HG03139 (cell line): ENCODE data around the gene TWIST2.

Experiments used
- ATAC-seq: cut with Tn5 transposase; IDR thresholded peaks from one replicate; pipeline ENCODE4 v1.9.1; 2021; ENCODE audit not compliant: unreplicated experiment

The TWIST2 gene

DNA sequence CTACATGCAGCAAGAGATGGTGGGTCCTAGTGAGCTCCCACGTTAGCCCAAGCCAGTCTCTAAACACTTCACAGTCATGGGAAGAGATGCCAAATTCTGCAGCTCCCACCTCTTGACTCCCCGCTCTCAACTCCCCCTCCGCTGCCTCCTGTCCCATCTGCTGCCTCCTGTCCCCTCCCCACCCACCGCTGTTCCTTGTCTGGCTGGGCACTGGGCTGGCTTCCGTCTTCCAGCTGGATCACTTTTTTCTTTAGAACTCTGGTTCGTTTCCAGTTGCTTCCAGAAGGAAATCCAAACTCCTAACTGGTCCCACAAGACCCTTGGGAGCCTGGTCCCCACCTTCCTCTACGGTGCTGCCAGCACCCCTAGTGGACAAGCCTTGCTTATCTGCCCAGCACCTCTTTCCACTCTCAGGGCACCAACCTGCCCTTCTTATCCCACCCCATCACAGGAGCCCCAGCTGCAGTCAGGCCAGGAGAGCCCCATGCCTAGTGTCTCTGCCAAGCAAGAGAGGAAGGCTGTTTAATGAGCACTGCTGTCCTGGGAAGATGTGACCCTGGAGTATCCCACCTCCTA, 12.1 kb upstream of the TWIST2 start:
- ATAC-seq: no peak

DNA sequence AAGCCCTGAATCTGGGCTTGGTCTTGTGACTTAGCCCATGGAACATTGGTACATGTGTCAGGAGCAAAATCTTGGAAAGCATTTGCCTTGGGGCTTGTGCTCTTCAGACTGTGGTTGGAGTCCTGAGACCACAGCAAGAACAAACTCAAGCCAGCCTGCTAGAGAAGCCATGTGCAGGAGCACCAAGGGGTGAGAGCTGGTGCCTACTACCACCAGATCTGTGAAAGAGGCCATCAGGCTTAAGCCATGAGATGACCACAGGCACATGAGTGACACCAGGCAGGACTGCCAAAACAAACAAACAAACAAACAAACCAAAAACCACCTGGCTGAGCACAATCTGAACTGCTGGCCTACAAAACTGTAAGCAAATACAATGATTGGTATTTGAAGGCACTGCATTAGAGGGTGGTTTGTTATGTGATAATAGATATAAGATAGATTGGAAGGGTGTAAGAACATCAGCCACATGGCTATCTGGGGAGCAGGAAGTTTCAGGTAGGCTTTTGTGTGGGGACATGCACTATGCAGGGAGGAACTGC, 9.0 kb upstream of the TWIST2 start:
- ATAC-seq: no peak

DNA sequence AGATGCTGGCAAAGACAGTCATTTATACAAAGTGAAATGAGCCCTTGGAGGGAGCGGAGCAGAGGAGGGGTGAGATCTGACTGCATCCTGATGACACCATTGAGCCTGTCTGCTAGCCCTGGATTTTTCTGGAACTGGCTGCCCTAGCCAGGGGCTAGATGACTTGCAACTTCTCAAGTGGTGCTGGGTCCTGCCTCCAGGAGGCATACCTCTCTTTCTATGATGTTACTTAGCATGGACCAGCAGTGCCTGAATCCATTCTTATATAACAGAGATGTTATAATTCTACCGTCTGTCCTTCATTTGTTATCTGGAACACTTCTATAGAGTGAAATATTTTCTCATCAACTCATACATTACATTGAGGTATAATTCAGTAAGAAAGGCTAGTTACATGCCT, 8.5 kb upstream of the TWIST2 start:
- ATAC-seq: no peak

DNA sequence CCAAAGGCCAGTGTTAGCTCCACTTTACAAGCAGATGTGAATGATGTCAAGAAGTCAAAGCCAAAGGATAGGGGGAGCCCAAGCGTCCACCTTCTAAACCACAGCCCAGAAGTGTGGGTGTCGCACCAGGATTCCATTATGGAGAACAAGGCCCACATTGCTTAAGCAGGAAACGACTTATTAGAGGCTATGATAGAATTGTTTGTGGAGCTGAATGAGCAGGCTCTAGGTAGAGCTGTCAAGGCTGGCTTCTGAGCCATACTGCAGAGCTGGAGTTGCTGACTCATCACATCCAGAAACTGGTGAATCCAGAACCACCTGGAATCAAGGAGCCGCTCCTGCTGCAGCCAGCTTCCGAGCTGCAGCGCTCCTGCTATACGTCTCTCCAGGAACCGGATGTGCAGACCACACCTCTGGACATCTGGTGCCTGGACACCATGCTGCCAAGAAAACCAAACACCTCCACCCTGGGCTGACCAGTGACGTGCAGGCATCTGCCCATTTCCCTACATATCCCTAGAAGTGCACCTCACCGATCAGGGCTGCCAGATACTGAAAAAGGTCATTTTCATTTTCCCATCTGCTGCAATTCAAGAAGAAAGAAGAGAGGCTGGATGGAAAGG, 6.2 kb upstream of the TWIST2 start:
- no peak for ATAC-seq

DNA sequence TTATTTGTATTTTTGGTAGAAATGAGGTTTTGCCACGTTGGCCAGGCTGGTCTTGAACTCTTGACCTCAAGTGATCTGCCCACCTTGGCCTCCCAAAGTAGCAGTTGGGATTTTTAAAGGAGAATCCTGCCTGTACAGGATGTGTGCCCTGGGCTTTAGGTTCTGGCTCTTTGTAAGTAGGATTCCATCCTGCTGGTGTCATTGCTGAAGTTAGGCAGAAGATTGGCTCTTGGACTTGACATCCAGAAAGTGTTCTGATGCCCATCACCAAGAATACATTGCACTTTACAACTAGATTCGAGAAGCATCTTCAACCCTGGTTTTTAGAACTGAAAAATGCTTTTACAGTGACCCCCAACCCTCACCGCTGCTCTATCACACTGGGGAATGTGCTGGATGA, 4.4 kb upstream of the TWIST2 start:
- ATAC-seq: no peak

DNA sequence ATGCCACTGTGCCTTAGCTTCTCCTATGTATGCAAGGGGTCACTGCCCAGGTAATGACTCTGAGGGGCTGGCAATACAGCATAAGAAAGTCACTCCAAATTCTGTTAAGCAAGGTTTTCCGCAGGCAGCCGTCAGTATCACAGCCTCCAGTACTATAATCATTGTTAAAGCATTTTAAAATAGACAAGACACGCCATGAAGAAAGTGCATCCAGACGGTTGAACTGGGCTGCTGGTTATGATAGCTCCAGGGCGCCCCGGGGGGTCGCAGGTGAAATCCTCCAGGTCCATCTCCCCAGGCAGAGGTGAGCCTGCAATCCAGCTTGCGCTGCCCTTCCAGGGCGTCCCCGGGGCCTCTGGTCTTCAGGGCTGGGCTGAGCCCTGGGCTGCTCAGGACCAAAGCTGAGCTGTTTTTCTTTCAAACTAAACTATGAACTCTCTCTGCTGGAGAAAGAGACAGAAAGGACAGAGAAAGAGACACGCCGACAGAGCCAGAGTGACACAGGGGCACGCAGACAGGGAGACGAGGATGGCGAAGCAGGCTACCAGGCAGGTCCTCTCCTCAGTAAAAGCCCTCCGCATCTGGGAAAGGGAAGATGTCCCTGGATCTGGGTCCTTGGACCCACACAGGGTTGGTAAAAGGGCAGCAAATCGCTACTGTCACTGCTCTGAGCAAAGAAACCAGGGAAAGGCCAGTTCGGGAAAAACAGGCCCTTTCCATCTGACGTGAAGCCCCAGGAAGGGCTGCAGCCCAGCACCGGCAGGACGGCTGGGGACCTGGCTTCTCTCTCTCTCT, 2.1 kb upstream of the TWIST2 start:
- ATAC-seq: no peak

DNA sequence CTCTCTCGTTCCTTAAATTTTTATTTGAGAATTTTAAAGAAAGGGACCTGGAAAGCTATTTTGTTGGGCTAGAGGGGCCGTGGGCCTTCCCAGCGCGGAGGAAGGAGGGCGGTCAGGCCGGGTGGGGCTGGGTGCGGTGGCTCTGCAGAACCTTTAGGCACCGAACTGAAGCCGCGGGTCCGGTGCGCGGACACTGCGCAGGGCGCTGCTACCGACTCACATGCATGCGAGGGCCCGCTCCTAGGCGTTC, 1.6 kb upstream of the TWIST2 start:
- ATAC-seq: no peak

DNA sequence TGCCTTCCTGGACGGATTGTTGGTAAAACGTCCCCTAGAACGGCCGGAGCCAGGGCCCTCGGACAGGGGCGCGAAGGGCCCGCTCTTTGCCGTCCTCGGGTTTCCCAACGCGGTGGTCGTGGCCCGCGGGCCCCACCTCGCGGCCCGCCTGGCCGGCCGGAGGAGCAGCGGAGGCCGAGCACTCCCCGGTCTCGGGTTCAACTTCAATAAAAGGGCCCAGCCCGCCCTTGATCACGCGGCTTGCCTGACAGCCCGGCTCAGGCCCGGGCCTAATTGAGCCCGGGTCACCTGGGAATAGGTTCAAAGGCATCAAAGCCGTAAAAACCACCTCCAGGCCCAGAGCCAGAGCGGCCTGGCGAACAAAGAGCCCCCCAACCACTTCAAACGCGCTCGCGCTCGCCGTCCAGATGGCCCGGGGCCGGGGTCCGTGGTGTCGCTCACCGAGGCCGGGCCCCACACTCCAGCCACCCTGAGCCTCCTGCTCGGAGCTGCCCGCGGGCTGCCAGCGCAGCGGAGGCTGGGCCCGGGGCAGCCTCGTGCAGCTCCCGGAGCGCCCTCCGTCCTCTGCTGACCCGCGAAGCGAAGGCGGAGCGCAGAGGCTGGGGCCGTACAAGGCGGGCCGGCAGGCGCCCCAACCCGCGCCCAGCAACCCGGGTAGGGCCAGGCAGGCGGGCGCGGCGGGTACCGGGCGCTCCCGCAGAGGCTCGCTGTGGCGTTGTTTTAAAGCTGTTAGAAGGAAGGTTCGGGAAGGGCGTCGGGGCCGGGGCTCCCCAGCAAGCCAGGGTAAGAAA, 1.1 kb upstream of the TWIST2 start:
- no peak for ATAC-seq

DNA sequence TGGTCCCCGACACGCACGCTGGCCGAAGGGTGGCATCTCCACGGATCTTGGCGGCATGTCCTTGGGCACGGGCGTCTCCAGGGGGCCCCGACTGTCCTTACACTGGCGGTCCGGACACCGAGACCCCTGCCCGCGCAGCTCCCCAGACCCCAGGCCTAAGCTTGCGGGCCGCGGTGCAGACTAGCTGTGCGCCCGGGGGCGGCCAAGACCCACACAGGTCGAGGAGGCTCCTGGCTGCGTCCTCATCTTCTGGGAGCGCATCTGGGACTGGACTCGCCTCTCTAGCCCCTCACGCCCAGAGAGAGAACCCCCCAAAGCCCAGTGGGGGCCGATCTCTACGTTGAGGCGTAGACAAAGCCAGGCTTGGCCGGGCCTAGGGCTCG, 475 bp upstream of the TWIST2 start:
- no peak for ATAC-seq

DNA sequence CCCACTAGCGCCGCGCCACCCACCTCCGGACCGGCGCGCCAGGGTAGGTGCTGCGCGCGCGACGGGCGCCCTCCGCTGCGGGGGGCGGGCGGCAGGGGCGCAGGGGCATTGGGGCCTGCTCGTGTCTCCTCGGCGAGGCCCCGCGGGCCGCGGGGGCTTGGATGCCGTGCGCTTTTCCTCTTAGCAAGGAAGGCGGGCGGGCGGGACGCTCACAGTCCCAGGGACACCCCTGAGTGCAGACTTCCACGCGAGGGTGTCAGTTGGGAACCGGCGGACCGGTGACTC, 748 bp downstream of the TWIST2 start:
- ATAC-seq: no peak

DNA sequence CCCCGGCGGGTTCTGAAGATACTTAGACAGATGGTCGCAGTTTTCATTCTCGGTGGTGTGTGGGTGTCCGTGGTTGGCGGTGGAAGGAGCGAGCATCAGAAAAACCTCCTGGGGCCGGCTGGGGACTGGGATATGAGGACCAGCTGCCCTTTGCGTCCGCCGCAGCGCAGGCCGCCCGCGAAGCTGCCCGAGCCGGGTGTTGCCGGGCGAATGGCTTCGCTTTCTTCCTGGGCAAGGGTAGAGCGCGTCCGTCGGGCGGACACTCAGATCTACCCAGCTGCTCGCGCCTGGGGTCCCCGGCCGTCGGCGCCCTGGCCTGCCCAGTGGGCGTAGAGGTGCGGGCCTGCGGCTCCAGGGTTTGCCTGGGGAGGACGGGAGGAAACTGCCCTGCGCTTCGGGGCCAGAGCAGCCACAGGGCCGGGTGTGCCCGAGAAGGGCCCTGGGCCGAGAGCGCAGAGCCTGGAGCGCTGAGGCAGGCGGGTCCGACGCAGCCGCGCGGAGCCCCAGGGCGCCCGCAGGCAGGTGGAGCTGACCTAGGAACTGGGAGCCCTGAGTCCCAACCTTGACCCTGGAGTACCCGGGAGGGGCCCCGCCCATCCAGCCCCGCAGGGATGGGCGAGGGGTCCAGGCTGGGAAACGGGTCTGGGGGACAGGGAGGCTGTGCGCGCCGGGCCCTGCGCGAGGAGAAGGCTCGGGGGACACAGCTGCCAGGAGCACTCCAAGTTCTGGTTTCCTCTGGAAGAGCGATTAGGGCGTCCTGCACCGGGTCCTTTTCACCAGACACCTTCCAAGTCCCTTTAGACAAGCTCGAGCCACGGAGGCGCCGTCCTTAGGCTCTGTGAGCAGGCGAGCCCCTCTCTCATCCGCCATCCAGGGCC, 1.3 kb downstream of the TWIST2 start:
- no peak for ATAC-seq

DNA sequence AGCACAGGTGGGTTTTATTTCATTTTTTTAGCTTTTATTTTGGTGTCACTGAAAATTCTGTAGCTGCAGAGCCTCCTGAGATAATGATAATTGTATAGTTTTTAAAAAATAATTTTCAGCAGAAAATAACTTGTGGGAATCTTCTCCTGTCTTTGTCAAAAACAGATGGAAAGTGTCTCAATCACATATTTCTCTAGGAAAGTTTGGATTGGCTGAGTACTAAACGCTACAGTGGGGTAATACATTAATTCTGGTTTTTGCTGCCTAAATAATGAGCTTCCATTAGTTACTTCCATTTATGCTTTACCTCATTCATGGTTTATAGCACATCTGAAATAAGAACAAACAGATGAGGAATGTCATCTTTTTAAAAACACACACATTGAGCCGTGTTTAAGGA, 2.2 kb downstream of the TWIST2 start:
- ATAC-seq: no peak

DNA sequence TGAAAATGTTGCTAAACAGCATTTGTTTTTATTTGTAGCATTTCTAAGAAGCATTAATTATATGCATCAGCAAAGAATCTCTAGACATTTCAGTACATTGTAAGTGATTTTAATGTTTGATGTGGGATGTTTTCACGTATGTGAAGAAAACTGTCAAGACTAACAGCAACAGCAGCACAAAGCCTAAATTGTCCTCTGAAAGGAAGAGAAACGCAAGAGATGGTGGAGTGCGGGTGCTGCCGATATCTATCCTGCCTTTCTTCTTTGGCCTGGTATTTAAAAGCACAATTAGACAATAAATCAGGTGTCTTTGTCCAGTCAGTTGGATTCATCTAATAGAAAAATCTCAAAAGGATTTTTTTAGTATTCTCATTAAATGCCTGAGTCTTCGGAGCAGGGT, 3.1 kb downstream of the TWIST2 start:
- ATAC-seq: no peak

DNA sequence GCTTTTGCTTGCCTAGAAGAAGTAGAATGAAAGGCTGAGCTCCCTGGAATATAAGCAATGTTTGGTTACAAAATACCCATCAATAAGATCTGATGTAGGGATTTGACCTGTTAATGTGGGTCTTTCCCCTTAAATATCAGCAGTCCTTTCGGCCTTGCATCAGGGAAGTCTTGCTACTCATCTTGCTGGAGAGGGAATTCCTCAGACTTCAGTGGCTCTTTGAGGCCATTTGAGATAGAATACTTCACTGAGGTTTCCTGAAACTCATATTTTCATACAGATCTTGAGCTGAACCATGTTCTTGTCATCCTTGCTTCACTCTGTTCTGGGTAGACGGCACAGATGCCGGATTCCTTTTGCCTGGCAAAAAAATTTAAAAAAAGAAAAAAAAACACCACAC, 3.9 kb downstream of the TWIST2 start:
- ATAC-seq: no peak

DNA sequence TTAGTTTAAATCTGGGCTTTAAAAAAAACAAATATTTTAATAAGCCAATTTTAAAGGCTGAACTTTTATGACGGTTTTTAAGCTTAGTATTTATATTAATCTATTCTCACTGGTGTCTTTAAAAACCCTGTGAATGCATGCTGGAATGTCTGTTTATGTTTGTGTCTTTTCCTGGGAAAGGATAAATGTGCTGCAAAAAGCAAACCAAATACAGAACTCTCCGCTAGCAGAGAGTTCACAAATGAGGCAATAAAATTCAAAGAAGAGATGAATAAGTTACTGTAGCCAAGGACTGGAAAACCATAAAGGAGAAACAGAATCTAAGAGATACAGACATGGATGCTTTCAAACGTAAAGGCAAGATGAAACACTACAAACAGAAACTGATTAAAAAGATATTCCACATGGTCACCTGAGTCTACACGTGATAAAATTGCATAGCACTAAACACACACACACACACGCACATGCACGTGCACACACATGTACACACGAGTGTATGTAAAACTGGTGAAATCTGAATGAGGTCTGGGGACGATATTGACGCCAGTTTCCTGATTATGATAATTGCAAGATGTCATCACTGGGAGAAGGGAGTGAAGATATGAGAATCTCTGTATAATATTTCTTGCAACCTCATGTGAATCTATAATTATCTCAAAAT, 4.5 kb downstream of the TWIST2 start:
- ATAC-seq: no peak

DNA sequence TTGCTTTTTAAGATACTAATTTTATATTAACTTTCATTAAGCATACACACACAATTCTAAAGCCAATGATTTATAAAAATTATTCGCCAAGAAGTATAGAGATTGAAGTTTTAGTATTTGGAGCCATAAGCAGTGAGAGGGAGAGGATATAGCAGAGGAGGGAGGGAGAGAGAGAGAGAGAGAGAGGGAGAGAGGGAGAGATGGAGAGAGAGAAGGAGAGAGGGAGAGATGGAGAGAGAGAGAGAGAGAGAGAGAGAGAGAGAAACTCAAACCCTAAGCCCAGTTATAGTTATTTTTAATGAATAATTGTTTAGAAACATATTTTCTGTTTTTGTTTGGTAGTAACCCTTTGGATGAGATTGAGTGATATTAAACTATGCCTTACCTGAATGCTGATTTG, 5.3 kb downstream of the TWIST2 start:
- ATAC-seq: no peak

DNA sequence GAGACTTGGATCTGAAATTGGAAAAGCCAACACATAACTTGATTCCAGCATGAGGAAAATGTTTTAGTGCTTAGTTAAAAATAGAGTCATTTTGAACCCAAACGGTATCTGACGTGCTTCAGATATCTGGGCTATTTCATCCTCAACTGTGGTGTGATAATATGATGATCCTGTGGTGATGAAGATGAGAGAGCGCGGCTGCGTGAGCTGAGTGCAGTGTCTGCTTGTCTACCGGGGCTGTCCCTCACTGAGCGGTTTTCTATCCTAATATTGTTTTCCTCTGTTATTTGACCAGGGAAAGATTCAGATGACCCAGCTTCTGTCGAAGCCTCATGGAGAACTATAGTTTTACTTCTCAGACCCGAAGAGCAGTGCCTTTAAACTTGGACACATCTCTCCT, 5.8 kb downstream of the TWIST2 start:
- no peak for ATAC-seq

DNA sequence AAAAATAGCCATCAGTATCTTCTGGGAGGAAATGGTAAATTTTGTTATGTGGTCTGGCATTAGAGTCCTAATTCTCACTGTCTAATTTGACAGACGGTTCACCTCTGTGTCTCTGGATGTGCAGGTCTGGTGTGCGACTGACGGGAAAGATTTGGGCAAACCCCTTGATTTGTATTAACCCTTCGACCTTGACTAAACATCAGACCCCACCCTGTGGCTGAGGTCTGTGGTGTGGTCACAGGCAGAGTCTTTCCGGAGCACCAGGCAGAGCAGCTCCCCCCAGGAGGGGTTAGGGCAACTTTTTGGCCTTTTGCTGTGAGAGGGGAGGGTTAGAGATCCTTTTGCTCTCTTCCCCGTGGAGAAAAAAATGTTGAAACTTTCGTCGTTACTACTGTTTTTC, 6.4 kb downstream of the TWIST2 start:
- no peak for ATAC-seq

DNA sequence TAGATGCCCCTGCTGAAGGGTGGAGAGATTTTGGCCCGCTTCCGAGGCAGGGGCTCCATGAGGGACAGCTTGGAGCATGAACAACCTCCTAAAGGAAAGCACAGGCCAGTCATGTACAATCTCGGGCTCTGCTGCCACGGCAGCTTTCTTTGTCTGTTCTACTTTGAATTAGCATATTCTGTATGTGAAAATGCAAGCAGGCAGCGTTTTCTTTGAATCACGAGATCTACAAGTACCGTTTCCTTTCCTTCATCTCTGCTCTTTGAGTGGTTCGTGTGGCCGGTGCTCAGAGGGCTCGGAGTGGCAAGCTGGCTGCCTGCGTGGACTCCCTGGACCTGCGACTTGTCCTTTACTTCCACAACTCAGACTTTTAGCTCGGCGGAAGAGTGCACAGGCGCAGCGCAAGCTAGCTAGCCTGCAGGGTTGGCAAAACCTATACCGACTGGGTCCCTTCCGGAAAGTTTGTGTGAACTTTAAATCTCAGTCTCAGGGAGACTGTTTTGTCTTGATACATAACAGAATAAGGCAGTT, 6.9 kb downstream of the TWIST2 start:
- ATAC-seq: no peak

DNA sequence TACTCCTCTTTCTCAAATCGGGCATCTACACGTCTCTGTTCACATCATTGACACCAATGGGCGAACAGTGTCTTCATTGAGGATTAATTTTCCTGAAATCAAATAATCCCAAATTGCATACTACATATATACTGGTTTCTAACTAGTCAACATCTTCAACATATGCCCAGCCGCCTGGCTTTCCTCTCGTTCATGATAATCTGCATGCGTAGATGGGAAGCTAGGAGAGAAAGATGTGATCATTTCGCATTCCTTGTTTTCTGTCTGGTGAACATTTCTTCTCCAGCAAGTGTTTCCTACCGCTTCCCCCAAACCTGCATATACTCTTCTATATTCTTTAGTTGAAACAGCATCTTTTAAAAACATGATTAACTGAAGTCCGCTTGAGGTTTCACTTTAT, 7.4 kb downstream of the TWIST2 start:
- ATAC-seq: no peak
